Transverse colon (tissue), 4 donors: ENCODE data around the gene SDK2. TPM values are rescaled to one million over a fixed set of nuclear protein-coding genes. Genes with fewer than 3 reads are reported as not detected.

ENCODE experiments used
- DNase-seq: peaks from one replicate; pipeline ENCODE4 v3.0.0-alpha.2; 2019
- H3K27ac ChIP-seq, 4 donors: fragments of 200-600 bp; sonication (generic); 2 replicates each; pipeline ENCODE4 v1.5.1; 2016 to 2018; ENCODE audit warnings: inconsistent platforms in 4 of 4
- H3K27me3 ChIP-seq: fragments of 200-600 bp; sonication (generic); 2 replicates; pipeline ENCODE4 v1.5.1; 2017; ENCODE audit warnings: inconsistent platforms
- H3K36me3 ChIP-seq, 4 donors: fragments of 200-600 bp; sonication (generic); 2 replicates each; pipeline ENCODE4 v1.5.1; 2017 to 2019; ENCODE audit warnings: inconsistent platforms in 4 of 4
- H3K4me1 ChIP-seq, 4 donors: fragments of 200-600 bp; sonication (generic); 2 replicates each; pipeline ENCODE4 v1.5.1; 2017 to 2020; ENCODE audit warnings: inconsistent platforms in 4 of 4
- H3K4me3 ChIP-seq, 4 donors: fragments of 200-600 bp; sonication (generic); 1 replicate in 1 of 4; 2 replicates in 3 of 4; pipeline versions ENCODE4 v1.5.1 to v1.6.1; 2017 to 2019; ENCODE audit warnings: inconsistent platforms in 4 of 4
- H3K9me3 ChIP-seq, 2 donors: fragments of 200-600 bp; sonication (generic); 2 replicates each; pipeline ENCODE4 v1.5.1; 2017 to 2019; ENCODE audit warnings: inconsistent platforms in 2 of 2
- EP300 ChIP-seq: sonication (generic); formaldehyde crosslinking; IDR thresholded peaks from one replicate; pipeline ENCODE4 v1.6.1; 2017; ENCODE audit warnings: antibody characterized with exemption, low read depth
- POLR2A ChIP-seq: fragments of 450-650 bp; IDR thresholded peaks from one replicate; pipeline ENCODE4 v1.6.1; 2016; ENCODE audit warnings: antibody characterized with exemption, mild to moderate bottlenecking, moderate library complexity
- POLR2AphosphoS5 ChIP-seq, 3 donors: sonication (generic); formaldehyde crosslinking; IDR thresholded peaks; one replicate each; pipeline ENCODE4 v1.6.1; 2016; ENCODE audit warnings: antibody characterized with exemption in 3 of 3
- WGBS, 2 donors: methylation state at CpG; one replicate each; pipeline ENCODE4 v1.1.5; 2018; ENCODE audit warnings: low coverage in 1 of 2; 5-methylcytosine and 5-hydroxymethylcytosine counted together
- in situ Hi-C, 4 donors: fragments of 200-750 bp; cut with MboI; loops; one replicate each; pipeline versions ENCODE4 v1.15.0 to v1.15.1; 2017; ENCODE audit warnings: low sequenced_read_pairs in 3 of 4, low pct_ligation_motif_present in 1 of 4, low pct_unique_long_range_greater_than_20kb in 1 of 4
- intact Hi-C: fragments of 100-400 bp; cut with DNase I; formaldehyde crosslinking; loops from one replicate; pipeline ENCODE4 v1.15.1; 2023; ENCODE audit warnings: low total_unique reads
- total RNA-seq, 4 donors: library from RNA; depleted of rRNA; stranded (reverse); fragments of >200 nt; gene quantifications; one replicate each; pipeline ENCODE4 v1.1.0, GENCODE V29; 2016
- TF ChIP-seq, protein P1 (sequence below), 5 experiments: fragments of 200-600 bp in 3 of 5; fragments of 450-650 bp in 2 of 5; sonication (generic) in 3 of 5; IDR thresholded peaks; 1 replicate in 2 of 5; 2 replicates in 3 of 5; pipeline ENCODE4 v1.5.1; 2016 to 2017; ENCODE audit warnings: antibody characterized with exemption in 5 of 5, inconsistent platforms in 3 of 5, mild to moderate bottlenecking in 2 of 5, moderate library complexity in 1 of 5

The SDK2 gene
- total RNA-seq, 4 donors from 2014 or later = 2.6 to 9.8 (median 3.4) TPM

DNA sequence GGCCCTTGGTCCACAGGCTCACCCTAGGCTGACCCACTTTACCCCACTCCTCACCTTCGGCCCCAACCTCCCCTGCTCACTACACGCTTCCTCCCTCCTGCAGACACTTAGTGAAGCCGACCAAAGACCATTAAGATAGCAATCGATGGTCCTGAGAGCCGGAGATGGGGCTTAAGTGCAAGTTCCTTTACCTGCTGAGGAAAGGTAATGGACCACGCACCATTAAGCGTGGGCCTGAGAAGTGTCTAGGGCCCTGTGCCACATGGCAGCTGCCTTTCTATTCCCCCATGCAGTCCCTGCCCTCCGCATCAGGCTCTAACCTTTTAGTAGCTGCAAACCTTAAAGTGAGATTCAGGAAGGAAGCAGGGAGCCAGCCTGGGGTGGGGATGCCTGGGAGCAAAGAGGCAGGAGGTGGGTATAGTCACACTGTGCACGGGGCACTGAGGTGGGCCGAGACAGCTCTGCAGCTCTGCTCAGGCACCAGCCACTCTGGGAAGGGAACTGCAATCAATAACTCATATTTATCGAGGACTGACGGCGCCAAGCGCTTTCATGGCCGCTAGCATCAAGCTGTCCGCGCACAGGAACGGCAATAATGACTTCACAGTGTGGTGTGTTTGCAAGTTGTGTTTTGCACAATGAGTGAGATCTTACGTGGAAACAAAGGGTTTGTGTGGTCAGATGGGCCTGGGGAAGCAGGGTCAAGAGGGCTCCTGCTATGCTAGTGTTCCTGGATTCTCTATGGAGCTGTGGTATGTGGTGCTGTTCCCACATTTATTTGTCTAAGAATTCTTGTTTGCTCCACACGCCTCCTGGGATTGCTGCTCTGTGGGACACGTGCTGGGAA, 247.6 kb downstream of the SDK2 start:
- 86% methylated on average over 20 of the region's 21 CpGs; no CpG with 5 or more reads in 1 of the 2 donors for WGBS, 2 donors
- TF ChIP-seq POLR2A (no peak), EP300 (no peak), POLR2AphosphoS5 (IDR thresholded peaks at IDR 0.05) (no peak)
- TF ChIP-seq, protein P1, sequence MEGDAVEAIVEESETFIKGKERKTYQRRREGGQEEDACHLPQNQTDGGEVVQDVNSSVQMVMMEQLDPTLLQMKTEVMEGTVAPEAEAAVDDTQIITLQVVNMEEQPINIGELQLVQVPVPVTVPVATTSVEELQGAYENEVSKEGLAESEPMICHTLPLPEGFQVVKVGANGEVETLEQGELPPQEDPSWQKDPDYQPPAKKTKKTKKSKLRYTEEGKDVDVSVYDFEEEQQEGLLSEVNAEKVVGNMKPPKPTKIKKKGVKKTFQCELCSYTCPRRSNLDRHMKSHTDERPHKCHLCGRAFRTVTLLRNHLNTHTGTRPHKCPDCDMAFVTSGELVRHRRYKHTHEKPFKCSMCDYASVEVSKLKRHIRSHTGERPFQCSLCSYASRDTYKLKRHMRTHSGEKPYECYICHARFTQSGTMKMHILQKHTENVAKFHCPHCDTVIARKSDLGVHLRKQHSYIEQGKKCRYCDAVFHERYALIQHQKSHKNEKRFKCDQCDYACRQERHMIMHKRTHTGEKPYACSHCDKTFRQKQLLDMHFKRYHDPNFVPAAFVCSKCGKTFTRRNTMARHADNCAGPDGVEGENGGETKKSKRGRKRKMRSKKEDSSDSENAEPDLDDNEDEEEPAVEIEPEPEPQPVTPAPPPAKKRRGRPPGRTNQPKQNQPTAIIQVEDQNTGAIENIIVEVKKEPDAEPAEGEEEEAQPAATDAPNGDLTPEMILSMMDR (IDR thresholded peaks at IDR 0.05) = no peak
- intact Hi-C loops = no loop called here
- Histone ChIP-seq H3K27me3 (no peaks in the 10 kb centered on the region), H3K36me3 (no peaks in the 10 kb centered on the region), H3K4me1 (no peaks in the 10 kb centered on the region), H3K27ac (no peak overlapping the region), H3K4me3 (no peak overlapping the region), H3K9me3 (no peaks in the 10 kb centered on the region)
- DNase-seq = no peak
- in situ Hi-C loops = no loop called here

DNA sequence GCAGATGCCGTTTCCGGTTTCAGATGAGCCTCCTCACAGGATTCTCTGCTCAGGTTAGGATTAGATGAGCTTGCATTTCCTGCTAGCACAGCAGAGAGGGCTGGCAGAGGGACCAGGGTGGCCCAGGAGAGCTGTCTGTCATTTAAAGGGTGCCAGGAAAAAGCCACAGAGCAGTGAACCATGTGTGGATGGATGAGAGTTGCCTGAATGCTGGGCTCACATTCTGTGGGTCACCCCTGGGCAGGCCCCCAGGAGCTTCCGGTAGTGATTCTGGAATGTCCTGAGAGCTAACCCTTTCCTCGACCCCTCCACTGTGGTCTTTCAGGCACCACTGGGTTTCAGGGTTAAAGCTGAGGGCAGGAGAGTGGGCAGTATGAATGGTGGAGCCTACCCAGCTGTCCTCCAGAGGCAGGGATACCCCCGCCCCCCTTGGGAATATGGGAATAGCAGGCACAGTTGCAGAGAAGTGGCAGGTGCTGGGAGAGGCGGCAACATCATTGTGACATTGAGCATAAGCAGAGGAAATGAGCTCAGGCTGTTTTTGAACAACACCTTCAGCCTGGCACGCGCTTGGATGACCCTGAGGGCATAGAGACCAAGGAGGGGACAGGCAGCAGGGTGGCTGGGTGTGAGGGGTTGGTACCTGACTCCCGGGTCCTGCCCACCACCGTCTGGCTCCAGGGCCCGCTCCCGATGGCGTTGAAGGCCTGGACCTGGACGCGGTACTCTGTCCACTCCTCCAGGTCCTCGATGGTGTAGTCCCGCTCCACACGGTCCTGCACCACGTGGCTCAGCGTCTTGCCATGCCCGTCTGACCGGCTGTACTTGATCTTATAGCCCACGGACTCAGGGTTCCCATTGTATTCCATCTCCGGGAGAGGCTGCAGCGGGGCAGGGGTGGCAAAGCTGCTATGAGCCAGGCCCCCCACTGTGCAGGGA, 249.5 kb downstream of the SDK2 start:
- H3K36me3 ChIP-seq = no peaks in the 10 kb centered on the region
- H3K27ac ChIP-seq = no peak overlapping the region
- 78% methylated on average over 25 of the region's 25 CpGs; no CpG with 5 or more reads in 1 of the 2 donors for WGBS, 2 donors
- intact Hi-C loops = no loop called here
- no peak for DNase-seq
- no peaks in the 10 kb centered on the region for H3K9me3 ChIP-seq
- H3K4me1 ChIP-seq = no peaks in the 10 kb centered on the region
- no peaks in the 10 kb centered on the region for H3K27me3 ChIP-seq
- no peak for TF ChIP-seq POLR2A
- H3K4me3 ChIP-seq = no peak overlapping the region
- in situ Hi-C loops = no loop called here

DNA sequence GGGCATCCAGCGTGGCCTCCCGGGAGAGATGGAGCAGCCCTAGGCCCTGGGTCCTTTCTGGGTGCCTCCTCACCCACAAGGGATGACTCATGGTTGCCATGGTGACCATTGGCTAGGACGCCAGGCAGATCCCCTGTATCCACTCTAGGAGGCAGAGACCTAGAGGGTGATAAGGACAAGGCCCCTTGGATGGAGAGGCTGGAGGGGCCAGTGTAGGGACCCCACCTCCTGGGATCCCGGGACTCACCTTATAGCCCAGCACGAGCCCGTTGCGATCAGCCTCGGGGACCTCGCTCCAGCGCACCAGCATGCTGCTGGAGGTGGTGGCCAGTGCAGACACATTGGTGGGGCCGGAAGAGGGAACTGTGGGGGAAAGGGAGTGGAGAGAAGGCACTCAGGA, 250.3 kb downstream of the SDK2 start:
- no peak for DNase-seq
- H3K27ac ChIP-seq = no peak overlapping the region
- no peak overlapping the region for H3K4me3 ChIP-seq
- H3K36me3 ChIP-seq = no peaks in the 10 kb centered on the region
- H3K9me3 ChIP-seq = no peaks in the 10 kb centered on the region
- TF ChIP-seq POLR2A = no peak
- TF ChIP-seq EP300 = no peak
- TF ChIP-seq, protein P1 (IDR thresholded peaks at IDR 0.05) = no peak
- TF ChIP-seq POLR2AphosphoS5 (IDR thresholded peaks at IDR 0.05) = no peak
- intact Hi-C loops (no loop called here), in situ Hi-C loops (no loop called here)
- no peaks in the 10 kb centered on the region for H3K27me3 ChIP-seq
- H3K4me1 ChIP-seq = no peaks in the 10 kb centered on the region
- 82 to 100% methylated on average over 1 to 11 of the region's 11 CpGs for WGBS, 2 donors

DNA sequence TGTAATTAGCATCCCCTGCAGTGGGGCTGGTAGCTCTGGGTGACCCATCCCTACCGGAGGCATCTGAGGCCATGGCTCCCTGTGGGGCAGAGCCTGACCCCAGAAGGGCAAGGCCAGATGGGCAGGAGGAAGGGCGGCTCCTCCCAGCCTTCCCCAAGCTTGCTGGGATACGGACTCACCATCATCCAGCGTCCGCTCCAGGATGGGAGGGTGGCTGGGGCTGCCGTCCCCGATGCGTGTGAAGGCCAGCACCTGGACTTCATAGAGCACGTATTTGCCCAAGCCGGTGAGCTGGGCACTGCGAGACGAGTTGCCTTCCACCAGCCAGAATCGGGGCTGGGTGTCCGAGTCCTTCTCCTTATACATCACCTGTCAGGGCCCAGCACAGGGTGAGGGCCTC, 250.9 kb downstream of the SDK2 start:
- TF ChIP-seq, protein P1 (IDR thresholded peaks at IDR 0.05) = no peak
- TF ChIP-seq POLR2AphosphoS5 (IDR thresholded peaks at IDR 0.05) (no peak), POLR2A (no peak), EP300 (no peak)
- in situ Hi-C loops = no loop called here

More for the DNA sequence above, 250.9 kb downstream of the SDK2 start:
- H3K4me1 ChIP-seq = no peaks in the 10 kb centered on the region
- DNase-seq = no peak
- H3K4me3 ChIP-seq = no peak overlapping the region
- no peaks in the 10 kb centered on the region for H3K27me3 ChIP-seq
- no peaks in the 10 kb centered on the region for H3K9me3 ChIP-seq
- intact Hi-C loops = no loop called here
- no peak overlapping the region for H3K27ac ChIP-seq
- 92% methylated on average over 5 to 11 of the region's 14 CpGs for WGBS, 2 donors
- no peaks in the 10 kb centered on the region for H3K36me3 ChIP-seq
